Pancreas (tissue), 10 donors: ENCODE measurements around the gene CDC16. TPM values are rescaled to one million over a fixed set of nuclear protein-coding genes. Genes with fewer than 3 reads are reported as not detected.
"Not testable (repeated sequence)": the region's sequence is repeated elsewhere in the genome, so short reads cannot be mapped to it uniquely, and the experiment has no call there.

Source experiments
- ATAC-seq, 4 donors: fragments of 200-7000 bp; cut with Tn5 transposase; one replicate each; pipeline versions ENCODE4 v1.8.0 to v1.9.1; 2020; ENCODE audit warnings: mild to moderate bottlenecking in 4 of 4, moderate library complexity in 4 of 4
- DNase-seq, 6 donors: peaks; one replicate each; pipeline ENCODE4 v3.0.0-alpha.2; 2020
- FAIRE-seq: peaks from 2 replicates; lab custom pipeline; 2012; peaks lifted over from hg19 to GRCh38; lab: Jason Lieb, UNC
- H3K27ac ChIP-seq, 4 donors: fragments of 200-600 bp; sonication (generic); 1 replicate in 3 of 4; 2 replicates in 1 of 4; pipeline versions ENCODE4 v1.5.0 to v1.8.0; 2020
- H3K27me3 ChIP-seq, 4 donors: fragments of 200-600 bp; one replicate each; pipeline ENCODE4 v1.8.0; 2021
- H3K36me3 ChIP-seq, 3 donors: fragments of 200-600 bp; sonication (generic) in 1 of 3; one replicate each; pipeline versions ENCODE4 v1.5.0 to v1.8.0; 2020 to 2021
- H3K4me1 ChIP-seq, 3 donors: fragments of 200-600 bp; one replicate each; pipeline ENCODE4 v1.8.0; 2021
- H3K4me3 ChIP-seq, 4 donors: fragments of 200-600 bp; sonication (generic) in 2 of 4; one replicate each; pipeline versions ENCODE4 v1.5.0 to v1.8.0; 2020 to 2021
- H3K9me3 ChIP-seq, 4 donors: fragments of 200-600 bp; one replicate each; pipeline ENCODE4 v1.8.0; 2021
- CTCF ChIP-seq, 4 donors: fragments of 200-600 bp; sonication (generic) in 3 of 4; IDR thresholded peaks; one replicate each; pipeline versions ENCODE4 v1.5.0 to v1.8.0; 2021; ENCODE audit warnings: antibody characterized with exemption in 4 of 4
- WGBS, 2 donors: extraction: QIAGEN DNeasy Blood & Tissue Kit; methylation state at CpG; one replicate each; pipeline ENCODE4 v1.1.7; 2013; 5-methylcytosine and 5-hydroxymethylcytosine counted together
- intact Hi-C, 3 donors: fragments of 100-400 bp; cut with DNase I; formaldehyde crosslinking; loops; one replicate each; pipeline versions ENCODE4 v1.11.1 to v1.14.2; 2022
- polyA plus RNA-seq, 2 donors: library from polyadenylated mRNA; stranded (reverse); fragments of 200-250 nt; gene quantifications; one replicate each; pipeline ENCODE4 v1.2.3, GENCODE V29; 2013
- total RNA-seq, 6 donors: library from RNA; stranded (reverse); fragmentation: NEBNext Ultra II Directional in 4 of 6; extraction: Animal tissue kit (Norgen Biotek cat#: 25700) in 4 of 6; gene quantifications; one replicate each; pipeline versions ENCODE4 v1.2.1 to v1.2.4, GENCODE V29; 2021 to 2023
- donor health status: healthy with polysubstance abuse.
- donor health status: DM: no; HTN: no; CAD: no; lungs with moderate emphysema.
- donor health status: DM: no; HTN: no; CAD: no.
- donor health status: control.
- donor health status: control.
- donor health status: Bipolar disorder and iron deficiency.
- donor health status: DM: yes; HTN: yes; CAD: no.
- donor health status: DM: no; HTN: no; CAD: no.
- donor health status: DM: no; HTN: no; CAD: no.
- donor health status: DM: yes; HTN: yes; CAD: no.

The CDC16 gene
- total and polyA plus RNA-seq, 8 donors, result 28.7 to 71.1 (median 31.9) TPM

- H3K4me3 ChIP-seq, result no peak overlapping the region
- intact Hi-C loops, result no loop called here
- H3K27me3 ChIP-seq, result no peaks in the 10 kb centered on the region
- DNase-seq, result no peak
- no peak for ATAC-seq
- WGBS, 2 donors, result 88 to 89% methylated on average over 3 of the region's 3 CpGs
- no peaks in the 10 kb centered on the region for H3K4me1 ChIP-seq
- H3K9me3 ChIP-seq, result no peaks in the 10 kb centered on the region
- peaks cover 17 to 83% (median 49%) of the 10 kb centered on the region in 3 donors for H3K36me3 ChIP-seq
- no peak overlapping the region for H3K27ac ChIP-seq
- no peak for FAIRE-seq
- no peak for TF ChIP-seq CTCF (IDR thresholded peaks at IDR 0.05)
Observed at GRCh38 chr13:114248011-114248410, 13.3 kb downstream of the CDC16 start.

- no peak overlapping the region for H3K27ac ChIP-seq
- DNase-seq, result no peak
- TF ChIP-seq CTCF (IDR thresholded peaks at IDR 0.05), result no peak
- ATAC-seq, result peak in 1 of 4 donors; percentile 17
- WGBS, 2 donors, result 94 to 95% methylated on average over 7 of the region's 7 CpGs
- H3K4me1 ChIP-seq, result no peaks in the 10 kb centered on the region
- no peak overlapping the region for H3K4me3 ChIP-seq
- no peak for FAIRE-seq
- H3K9me3 ChIP-seq, result no peaks in the 10 kb centered on the region
- H3K36me3 ChIP-seq, result peaks cover 17 to 72% (median 49%) of the 10 kb centered on the region in 3 donors
- intact Hi-C loops, result no loop called here
- H3K27me3 ChIP-seq, result no peaks in the 10 kb centered on the region
Observed at GRCh38 chr13:114249077-114249476, 14.4 kb downstream of the CDC16 start.

- FAIRE-seq, H3K27ac ChIP-seq, H3K4me3 ChIP-seq, DNase-seq, H3K9me3 ChIP-seq, ATAC-seq, H3K4me1 ChIP-seq, intact Hi-C loops, H3K27me3 ChIP-seq: not testable (repeated sequence)
- H3K36me3 ChIP-seq, result peaks cover 17 to 64% (median 42%) of the 10 kb centered on the region in 3 donors
- 89% methylated on average over 1 of the region's 1 CpG for WGBS, 2 donors
Observed at GRCh38 chr13:114251639-114252440, 17.1 kb downstream of the CDC16 start.

GRCh38 chr13:114256547-114256946 is 21.9 kb downstream of the CDC16 start:
- H3K4me1 ChIP-seq, result peaks cover 16 to 22% (median 18%) of the 10 kb centered on the region in 3 donors
- intact Hi-C loops, result no loop called here
- TF ChIP-seq CTCF (IDR thresholded peaks at IDR 0.05), result no peak
- no peak overlapping the region for H3K4me3 ChIP-seq
- DNase-seq (no peak), ATAC-seq (no peak), FAIRE-seq (no peak)
- 86 to 96% methylated on average over 1 of the region's 1 CpG for WGBS, 2 donors
- no peaks in the 10 kb centered on the region for H3K27me3 ChIP-seq
- H3K27ac ChIP-seq, result no peak overlapping the region
- no peaks in the 10 kb centered on the region for H3K9me3 ChIP-seq
- H3K36me3 ChIP-seq, result peaks cover 1 to 48% (median 6%) of the 10 kb centered on the region in 3 donors

- DNase-seq (no peak), ATAC-seq (no peak), FAIRE-seq (no peak)
- H3K4me3 ChIP-seq, result no peak overlapping the region
- no peaks in the 10 kb centered on the region for H3K27me3 ChIP-seq
- no peaks in the 10 kb centered on the region for H3K9me3 ChIP-seq
- WGBS, 2 donors, result 97 to 98% methylated on average over 4 of the region's 4 CpGs
- intact Hi-C loops, result no loop called here
- H3K36me3 ChIP-seq, result peaks cover 0 to 46% (median 6%) of the 10 kb centered on the region in 3 donors
- H3K27ac ChIP-seq, result no peak overlapping the region
- H3K4me1 ChIP-seq, result peaks cover 16 to 22% (median 18%) of the 10 kb centered on the region in 3 donors
- TF ChIP-seq CTCF (IDR thresholded peaks at IDR 0.05), result no peak
Observed at GRCh38 chr13:114257014-114257413, 22.3 kb downstream of the CDC16 start.
